ENCODE data around the gene RTEL1.
"Not testable (repeated sequence)": the region's sequence is repeated elsewhere in the genome, so short reads cannot be mapped to it uniquely, and the experiment has no call there.

The RTEL1 gene

GRCh38 chr20:63658749-63659187 is 656 bp downstream of the RTEL1 start:
- H3K4me2 ChIP-seq (ENCODE audit: low read length), result peak overlapping the region; percentile 89
- H3K4me3 ChIP-seq (ENCODE audit: low read length), result peak overlapping the region; percentile 90
- H3K9ac ChIP-seq (ENCODE audit: low read length), result peak overlapping the region; percentile 74
- H3K36me3 ChIP-seq (replicated peaks; ENCODE audit: low read depth, low read length), result peaks cover 4% of the 10 kb centered on the region
- no peak overlapping the region; the same call in 1 of the 2 replicates for H2AFZ ChIP-seq (ENCODE audit: low read depth, low read length)
- H3K27ac ChIP-seq (ENCODE audit: low read length), result no peak overlapping the region
- no peak for TF ChIP-seq EZH2phosphoT487 (IDR thresholded peaks at IDR 0.05; ENCODE audit: low read depth)
- TF ChIP-seq CTCF (IDR thresholded peaks at IDR 0.05; ENCODE audit: low read depth, low read length), result no peak
- H4K20me1 ChIP-seq (ENCODE audit: insufficient read depth, low read length), result no peaks in the 10 kb centered on the region
- no peaks in the 10 kb centered on the region for H3K9me3 ChIP-seq (ENCODE audit: insufficient read depth, low read length)
- no peaks in the 10 kb centered on the region for H3K27me3 ChIP-seq (ENCODE audit: low read depth, low read length)
- peaks cover 11% of the 10 kb centered on the region for H3K79me2 ChIP-seq (ENCODE audit: low read length)
- H3K4me1 ChIP-seq (ENCODE audit: low read length), result peaks cover 12% of the 10 kb centered on the region

DNA sequence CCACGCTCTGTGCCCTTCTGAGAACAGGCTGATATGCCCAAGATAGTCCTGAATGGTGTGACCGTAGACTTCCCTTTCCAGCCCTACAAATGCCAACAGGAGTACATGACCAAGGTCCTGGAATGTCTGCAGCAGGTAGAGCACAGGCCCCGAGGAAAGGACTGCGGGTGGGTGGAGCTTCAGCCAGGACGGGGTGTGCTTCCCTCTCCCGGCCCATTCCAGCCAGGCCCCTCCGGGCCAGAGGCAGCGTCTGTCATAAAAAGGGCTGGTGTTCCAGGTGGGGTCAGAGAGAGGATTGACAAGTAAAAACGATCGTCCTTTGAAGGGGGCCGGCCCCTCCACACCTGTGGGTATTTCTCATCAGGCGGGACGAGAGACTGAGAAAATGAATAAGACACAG is 1.3 kb downstream of the RTEL1 start:
- Histone ChIP-seq H3K9me3 (ENCODE audit: insufficient read depth, low read length) (no peaks in the 10 kb centered on the region), H3K27ac (ENCODE audit: low read length) (no peak overlapping the region), H3K9ac (ENCODE audit: low read length) (peak overlapping the region; percentile 74; the same call in 1 of the 2 replicates), H3K79me2 (ENCODE audit: low read length) (peaks cover 11% of the 10 kb centered on the region), H4K20me1 (ENCODE audit: insufficient read depth, low read length) (no peaks in the 10 kb centered on the region), H3K36me3 (replicated peaks; ENCODE audit: low read depth, low read length) (peaks cover 4% of the 10 kb centered on the region), H2AFZ (ENCODE audit: low read depth, low read length) (no peak overlapping the region), H3K4me2 (ENCODE audit: low read length) (peak overlapping the region; percentile 89), H3K4me1 (ENCODE audit: low read length) (peaks cover 12% of the 10 kb centered on the region), H3K4me3 (ENCODE audit: low read length) (peak overlapping the region; percentile 90), H3K27me3 (ENCODE audit: low read depth, low read length) (no peaks in the 10 kb centered on the region)
- no peak for TF ChIP-seq CTCF (IDR thresholded peaks at IDR 0.05; ENCODE audit: low read depth, low read length)
- TF ChIP-seq EZH2phosphoT487 (IDR thresholded peaks at IDR 0.05; ENCODE audit: low read depth), result no peak

- not testable (repeated sequence) for H3K9ac ChIP-seq (ENCODE audit: low read length); H3K4me3 ChIP-seq (ENCODE audit: low read length); H3K36me3 ChIP-seq (replicated peaks; ENCODE audit: low read depth, low read length); H3K27me3 ChIP-seq (ENCODE audit: low read depth, low read length); H3K9me3 ChIP-seq (ENCODE audit: insufficient read depth, low read length); H3K27ac ChIP-seq (ENCODE audit: low read length); H2AFZ ChIP-seq (ENCODE audit: low read depth, low read length); H4K20me1 ChIP-seq (ENCODE audit: insufficient read depth, low read length); H3K4me2 ChIP-seq (ENCODE audit: low read length)
- peaks cover 12% of the 10 kb centered on the region for H3K4me1 ChIP-seq (ENCODE audit: low read length)
- peaks cover 11% of the 10 kb centered on the region for H3K79me2 ChIP-seq (ENCODE audit: low read length)
These were observed 2.1 kb downstream of the RTEL1 start for GRCh38 chr20:63660174-63660573.

DNA sequence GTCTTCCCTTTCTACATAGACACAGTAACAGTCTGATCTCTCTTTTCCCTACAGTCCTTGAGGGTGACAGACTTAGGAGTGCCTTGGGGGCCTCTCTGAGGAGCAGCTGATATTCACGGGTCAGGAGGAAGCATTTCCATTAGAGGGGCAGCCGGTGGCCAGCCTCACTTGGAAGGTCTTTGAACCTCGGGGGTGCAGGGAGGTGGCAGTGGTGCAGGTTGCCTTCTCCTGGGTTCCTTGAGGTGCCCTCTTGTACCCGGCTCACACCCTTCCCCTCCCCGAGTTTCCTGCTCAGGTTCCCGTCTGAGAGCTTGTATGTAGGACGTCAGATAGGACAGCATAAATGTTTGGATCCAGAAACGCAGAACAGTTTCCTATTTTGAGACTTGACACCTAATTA is 2.5 kb downstream of the RTEL1 start:
- H3K9me3 ChIP-seq (ENCODE audit: insufficient read depth, low read length), result no peaks in the 10 kb centered on the region
- H3K4me3 ChIP-seq (ENCODE audit: low read length), result no peak overlapping the region
- H3K36me3 ChIP-seq (replicated peaks; ENCODE audit: low read depth, low read length), result peaks cover 4% of the 10 kb centered on the region
- H2AFZ ChIP-seq (ENCODE audit: low read depth, low read length), result no peak overlapping the region
- no peak overlapping the region for H3K9ac ChIP-seq (ENCODE audit: low read length)
- peaks cover 12% of the 10 kb centered on the region for H3K4me1 ChIP-seq (ENCODE audit: low read length)
- H3K27me3 ChIP-seq (ENCODE audit: low read depth, low read length), result no peaks in the 10 kb centered on the region
- no peaks in the 10 kb centered on the region for H4K20me1 ChIP-seq (ENCODE audit: insufficient read depth, low read length)
- no peak for TF ChIP-seq EZH2phosphoT487 (IDR thresholded peaks at IDR 0.05; ENCODE audit: low read depth)
- TF ChIP-seq CTCF (IDR thresholded peaks at IDR 0.05; ENCODE audit: low read depth, low read length), result no peak
- no peak overlapping the region for H3K27ac ChIP-seq (ENCODE audit: low read length)
- H3K4me2 ChIP-seq (ENCODE audit: low read length), result no peak overlapping the region
- peaks cover 11% of the 10 kb centered on the region for H3K79me2 ChIP-seq (ENCODE audit: low read length)

GRCh38 chr20:63661108-63661507 is 3.0 kb downstream of the RTEL1 start:
- Histone ChIP-seq H3K36me3 (replicated peaks; ENCODE audit: low read depth, low read length) (peaks cover 6% of the 10 kb centered on the region), H3K9me3 (ENCODE audit: insufficient read depth, low read length) (no peaks in the 10 kb centered on the region), H3K4me3 (ENCODE audit: low read length) (no peak overlapping the region), H3K79me2 (ENCODE audit: low read length) (peaks cover 11% of the 10 kb centered on the region), H3K9ac (ENCODE audit: low read length) (no peak overlapping the region), H3K4me1 (ENCODE audit: low read length) (peaks cover 12% of the 10 kb centered on the region), H3K27ac (ENCODE audit: low read length) (no peak overlapping the region), H4K20me1 (ENCODE audit: insufficient read depth, low read length) (no peaks in the 10 kb centered on the region), H3K27me3 (ENCODE audit: low read depth, low read length) (no peaks in the 10 kb centered on the region), H3K4me2 (ENCODE audit: low read length) (no peak overlapping the region), H2AFZ (ENCODE audit: low read depth, low read length) (no peak overlapping the region)
- TF ChIP-seq EZH2phosphoT487 (IDR thresholded peaks at IDR 0.05; ENCODE audit: low read depth) (no peak), CTCF (IDR thresholded peaks at IDR 0.05; ENCODE audit: low read depth, low read length) (no peak)
